NCI-H1105 (cell line): Measurements from ENCODE around the gene LDLRAD3.
A peak's percentile ranks its signal among the peaks of the same experiment; 100 is the strongest.

Source experiments
- DNase-seq: peaks from one replicate; lab custom pipeline; 2025; lab: John Stamatoyannopoulos, UW

The LDLRAD3 gene

DNA sequence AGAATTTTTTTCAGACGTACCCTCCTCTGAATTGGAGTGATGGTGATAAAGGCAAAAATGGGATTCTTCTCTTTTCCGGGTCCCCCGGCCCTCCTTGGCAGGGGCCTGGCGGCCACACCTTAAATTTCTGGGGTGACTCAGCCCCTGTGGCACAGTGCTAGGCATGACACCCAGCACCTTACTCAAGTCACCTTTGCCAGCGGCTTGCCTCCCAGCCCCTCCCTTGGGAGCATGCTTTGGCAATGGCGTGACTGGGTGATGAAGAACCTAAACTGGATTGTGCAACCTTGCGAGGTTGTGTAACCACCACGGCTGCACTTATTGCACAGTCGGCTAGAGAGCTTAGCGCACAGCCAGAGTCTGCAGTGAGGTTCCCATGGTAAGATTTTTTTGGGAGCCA is 16.2 kb upstream of the LDLRAD3 start:
- no peak for DNase-seq

- DNase-seq = no peak
Measured at GRCh38 chr11:35928688-35929395, 15.0 kb upstream of the LDLRAD3 start.

GRCh38 chr11:35930466-35930865 is 13.4 kb upstream of the LDLRAD3 start:
- no peak for DNase-seq

DNA sequence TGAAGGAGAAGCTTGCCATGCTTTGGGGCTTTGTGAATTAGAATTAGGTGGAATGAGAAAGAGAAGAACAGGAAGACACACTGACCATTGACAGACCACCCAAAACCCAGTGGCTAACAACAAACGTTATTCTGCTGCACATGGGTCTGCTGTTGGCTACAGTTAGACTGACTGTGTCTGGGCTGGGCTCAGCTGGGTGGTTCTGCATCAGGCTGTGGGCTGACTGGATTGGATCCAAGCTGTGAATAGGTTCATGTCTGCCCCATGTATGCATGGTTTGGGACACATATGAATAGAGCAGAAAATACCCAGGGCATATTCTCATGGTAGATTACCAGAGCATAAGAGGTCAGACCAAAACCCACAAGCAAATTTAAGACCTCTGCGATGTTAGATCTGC is 11.7 kb upstream of the LDLRAD3 start:
- no peak for DNase-seq

GRCh38 chr11:35932681-35933319 is 11.1 kb upstream of the LDLRAD3 start:
- DNase-seq = no peak

DNA sequence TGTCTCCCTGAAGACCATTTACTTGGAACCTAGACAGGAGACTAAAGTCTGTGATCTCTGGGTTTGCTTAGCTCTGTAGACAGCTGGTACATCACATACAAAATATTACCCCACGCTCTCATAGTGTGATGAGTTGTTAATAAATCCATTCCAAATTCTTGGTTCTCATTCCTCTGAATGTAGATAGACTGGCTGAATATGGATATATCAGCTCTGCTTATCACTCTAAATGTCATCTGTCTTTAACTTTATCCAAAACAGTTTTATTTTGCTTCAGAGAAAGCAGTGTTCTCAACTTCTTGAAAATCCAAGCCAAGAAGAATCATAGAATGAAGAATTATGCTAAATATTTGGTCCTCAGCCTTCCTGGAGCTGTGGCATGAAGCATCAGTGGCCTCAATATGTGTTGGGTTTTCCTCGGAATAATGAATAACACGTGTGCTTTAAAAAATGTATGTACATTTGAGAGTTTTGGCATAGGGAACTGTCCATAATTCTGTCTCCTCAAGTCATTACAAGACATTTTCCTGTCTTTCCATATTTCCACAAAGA is 10.5 kb upstream of the LDLRAD3 start:
- DNase-seq = no peak

DNA sequence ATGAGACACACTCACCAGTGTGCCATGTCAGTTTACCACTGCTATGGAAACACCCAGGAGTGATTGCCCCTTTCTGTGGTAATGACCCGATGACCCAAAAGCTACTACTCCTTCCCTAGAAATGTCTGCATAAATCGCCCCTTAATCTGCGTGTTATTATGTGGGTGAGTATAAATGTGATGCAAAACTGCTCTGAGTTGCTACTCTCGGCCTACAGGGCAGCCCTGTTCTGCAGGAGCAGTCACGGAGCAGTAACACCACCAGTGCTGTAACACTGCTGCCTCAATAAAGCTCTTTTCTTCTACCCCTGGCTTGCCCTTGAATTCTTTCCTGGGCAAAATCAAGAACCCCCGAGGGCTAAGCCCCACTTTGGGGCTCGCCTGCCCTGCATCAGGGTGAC is 9.6 kb upstream of the LDLRAD3 start:
- DNase-seq = no peak

DNA sequence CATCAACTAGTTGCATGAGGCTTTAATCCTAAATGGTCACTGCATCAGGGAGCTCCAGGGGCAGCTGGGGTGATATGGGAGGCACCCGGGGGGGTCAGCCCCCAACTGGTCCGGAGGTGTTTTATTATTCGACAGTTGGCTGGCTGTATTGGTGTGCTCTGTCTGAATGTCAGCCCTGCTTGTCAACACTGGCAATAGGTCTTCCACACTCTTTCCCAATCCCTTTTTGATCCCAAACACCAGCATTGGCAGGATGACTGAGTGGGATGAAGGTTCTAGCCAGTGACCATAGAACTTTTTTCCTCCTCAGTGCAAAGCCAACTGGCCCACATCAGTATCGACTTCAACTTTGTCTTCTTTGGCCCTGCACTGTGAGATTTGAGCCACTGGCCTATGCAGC is 8.9 kb upstream of the LDLRAD3 start:
- no peak for DNase-seq

DNA sequence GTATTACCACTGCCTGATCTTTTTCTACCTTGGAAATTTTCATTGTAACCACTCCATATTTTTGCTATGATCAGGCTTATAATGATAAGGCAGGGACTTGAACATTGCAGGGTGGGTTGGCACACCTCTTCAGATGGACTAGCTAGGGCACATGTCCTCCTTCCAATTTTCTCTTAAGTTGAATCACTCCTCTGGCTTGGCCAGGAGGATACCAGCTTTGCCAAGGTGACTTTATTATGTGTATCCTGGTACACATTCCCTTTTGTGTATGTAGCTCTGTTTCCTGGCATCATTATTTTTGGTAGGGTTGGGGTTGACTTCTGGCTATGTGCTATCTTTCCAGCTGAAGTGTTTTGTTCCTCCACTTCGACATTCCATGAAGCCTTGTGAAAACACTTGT is 8.5 kb upstream of the LDLRAD3 start:
- no peak for DNase-seq

DNA sequence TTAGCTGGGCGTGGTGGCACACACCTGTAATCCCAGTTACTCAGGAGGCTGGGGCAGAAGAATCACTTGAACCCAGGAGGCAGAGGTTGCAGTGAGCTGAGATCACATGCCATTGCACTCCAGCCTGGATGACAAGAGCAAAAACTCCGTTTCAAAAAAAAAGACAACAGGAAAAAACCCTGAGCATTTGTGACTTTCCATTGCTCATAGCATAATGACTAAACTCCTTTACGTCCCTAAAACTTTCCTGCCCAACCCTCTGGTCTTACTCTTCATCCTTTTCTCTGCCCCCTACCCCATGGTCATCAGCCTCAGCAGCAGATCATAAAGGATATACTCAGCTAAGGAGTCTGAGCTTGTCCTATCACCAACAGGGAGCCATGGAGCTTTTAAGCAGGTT is 6.8 kb upstream of the LDLRAD3 start:
- no peak for DNase-seq

DNA sequence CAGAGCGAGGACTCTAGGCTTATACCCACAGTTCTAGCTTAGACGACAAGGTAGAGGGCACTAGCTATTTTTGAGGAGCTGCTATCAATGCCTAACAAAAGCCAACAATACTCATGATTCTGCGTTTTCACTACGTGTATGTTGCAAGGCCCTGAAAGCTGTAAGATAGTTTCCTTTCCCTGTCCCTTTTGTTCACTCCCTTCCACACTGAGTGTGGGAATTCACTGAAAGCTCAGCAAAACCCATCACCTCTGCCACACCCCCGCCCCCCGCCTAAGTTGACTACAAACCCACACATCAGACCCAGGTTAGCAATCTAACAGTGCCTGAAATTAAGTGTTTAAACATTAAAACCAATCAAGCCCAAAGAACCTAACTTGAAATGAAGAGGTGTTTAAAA is 6.2 kb upstream of the LDLRAD3 start:
- no peak for DNase-seq

DNA sequence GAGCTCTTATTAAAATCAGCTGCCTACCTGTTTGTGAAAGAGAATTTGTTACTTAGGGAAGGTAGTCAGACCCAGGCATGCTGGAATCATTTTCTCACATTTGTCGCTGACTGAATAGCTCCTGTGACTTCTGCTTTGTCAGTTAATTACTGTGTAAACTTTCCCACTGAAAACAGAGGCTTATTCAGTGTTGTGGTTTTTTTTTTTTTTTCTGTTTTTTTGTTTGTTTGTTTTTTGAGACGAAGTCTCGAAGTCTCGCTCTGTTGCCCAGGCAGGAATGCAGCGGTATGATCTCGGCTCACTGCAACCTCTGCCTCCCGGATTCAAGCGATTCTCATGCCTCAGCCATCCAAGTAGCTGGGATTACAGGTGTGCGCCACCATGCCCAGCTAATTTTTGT is 5.6 kb upstream of the LDLRAD3 start:
- peak; percentile 14 for DNase-seq

DNA sequence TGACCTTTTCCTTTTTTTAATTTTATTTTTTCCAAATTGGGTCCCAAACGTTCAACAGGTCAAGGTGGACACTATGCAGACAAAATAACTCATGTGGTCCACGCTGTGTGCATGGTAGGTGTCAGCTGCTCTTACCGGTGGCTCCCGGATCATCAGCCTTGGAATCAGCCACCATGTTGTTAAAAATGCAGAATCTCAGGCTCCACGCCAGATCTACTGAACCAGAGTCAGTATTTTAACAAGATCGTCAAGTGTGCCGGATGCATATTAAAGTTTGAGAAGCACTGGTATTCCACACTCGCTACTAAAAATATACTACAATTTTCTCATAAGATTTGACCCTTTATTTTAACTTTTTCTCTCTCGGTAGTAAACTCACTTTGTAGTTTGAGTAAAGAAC is 553 bp upstream of the LDLRAD3 start:
- no peak for DNase-seq

- DNase-seq = no peak
Measured at GRCh38 chr11:35944503-35945136, 758 bp downstream of the LDLRAD3 start.

DNA sequence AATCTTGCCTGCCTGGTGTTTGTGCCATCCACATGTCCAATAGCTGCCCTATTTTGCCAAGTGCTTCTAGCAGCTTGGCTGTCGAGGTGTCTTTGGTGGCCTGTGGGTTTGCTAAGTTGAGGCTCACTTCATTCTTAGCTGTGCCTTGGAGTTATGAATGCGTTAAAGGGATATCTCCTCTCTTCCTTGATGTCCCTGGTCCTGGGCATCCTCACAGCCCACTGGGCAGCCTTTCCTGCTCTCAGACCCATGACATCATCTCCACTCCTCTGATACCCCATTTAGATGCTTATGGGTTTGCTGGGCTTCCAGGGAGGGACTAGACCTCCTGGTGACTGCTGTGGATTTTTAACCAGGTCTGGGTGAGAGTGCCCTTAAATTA is 1.3 kb downstream of the LDLRAD3 start:
- no peak for DNase-seq

- DNase-seq = no peak
Measured at GRCh38 chr11:35946766-35947165, 2.9 kb downstream of the LDLRAD3 start.

DNA sequence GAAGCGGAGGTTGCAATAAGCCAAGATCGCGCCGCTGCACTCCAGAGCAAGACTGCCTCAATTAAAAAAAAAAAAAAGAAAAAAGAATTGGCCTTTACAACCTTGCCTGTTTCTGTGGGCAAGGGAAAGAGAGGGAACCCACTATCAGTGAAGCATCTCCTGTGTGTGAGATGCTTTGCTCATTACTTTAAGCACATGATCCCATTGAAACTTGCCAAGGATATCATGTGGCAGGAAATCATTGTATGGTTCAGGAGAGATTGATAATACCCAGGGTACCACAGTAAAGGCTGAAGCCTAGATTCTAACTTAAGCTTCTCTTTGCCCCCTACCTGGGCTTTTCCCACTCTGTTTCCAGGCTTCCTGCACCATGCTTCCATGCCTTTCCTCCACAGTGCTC is 3.6 kb downstream of the LDLRAD3 start:
- DNase-seq = no peak

DNA sequence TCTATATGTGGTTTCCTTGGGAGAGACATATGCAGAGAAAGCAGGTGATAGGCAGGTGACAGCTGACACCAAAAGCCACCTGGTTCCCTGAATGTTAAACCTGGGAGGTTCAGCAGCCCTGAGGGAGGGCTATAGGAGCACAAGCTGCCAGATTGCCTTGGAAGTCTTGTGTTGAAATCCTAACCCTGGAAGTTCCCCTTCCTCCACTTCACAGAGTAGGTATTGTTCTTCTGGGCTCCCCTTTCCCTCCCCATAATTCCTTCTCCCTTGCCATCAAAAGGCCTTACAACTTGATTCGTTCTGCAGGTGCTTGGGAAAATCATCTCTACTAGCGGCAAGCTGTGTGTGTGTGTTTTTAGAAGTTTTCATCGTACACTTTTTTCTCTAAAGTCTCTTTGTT is 5.4 kb downstream of the LDLRAD3 start:
- DNase-seq = no peak

GRCh38 chr11:35950082-35950481 is 6.2 kb downstream of the LDLRAD3 start:
- DNase-seq = no peak

- DNase-seq = no peak
Measured at GRCh38 chr11:35951680-35952079, 7.8 kb downstream of the LDLRAD3 start.

- no peak for DNase-seq
Measured at GRCh38 chr11:35953081-35953760, 9.4 kb downstream of the LDLRAD3 start.

- no peak for DNase-seq
Measured at GRCh38 chr11:35954205-35954604, 10.3 kb downstream of the LDLRAD3 start.

DNA sequence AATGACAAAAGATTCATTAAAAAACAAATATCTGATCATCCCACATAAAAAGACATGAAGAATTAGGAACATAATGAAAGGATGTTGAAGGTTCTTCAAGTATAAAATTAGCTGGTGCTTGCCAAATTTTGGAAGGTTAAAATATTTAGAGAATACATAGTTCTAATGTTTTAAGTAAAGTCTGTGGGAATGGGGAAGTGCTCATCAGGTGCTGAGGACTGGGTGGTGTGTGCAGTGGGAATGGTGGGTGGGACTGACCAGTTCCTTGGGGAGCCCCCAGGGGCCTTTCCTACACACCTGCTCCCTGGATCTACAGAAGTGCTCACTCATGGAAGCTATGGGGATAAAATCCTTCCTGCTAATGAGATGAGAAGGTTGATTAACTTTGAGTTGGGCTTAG is 11.8 kb downstream of the LDLRAD3 start:
- no peak for DNase-seq
